IMR-90 (cell line): ENCODE results near the gene TM4SF4. TPM values are rescaled to one million over a fixed set of nuclear protein-coding genes. Genes with fewer than 3 reads are reported as not detected.

Experiments used
- ATAC-seq: fragments of 200-7000 bp; cut with Tn5 transposase; 2 replicates; pipeline ENCODE4 v1.9.1; 2020; ENCODE audit warnings: low read depth, mild to moderate bottlenecking, moderate library complexity
- BruUV-seq: library from RNA; stranded (reverse); fragments of 400-500 nt; replicated peaks from 2 replicates; lab custom pipeline; 2021; lab: Mats Ljungman, UMichigan
- CTCF ChIA-PET: fragments of 300-600 bp; formaldehyde crosslinking; extraction: SDS; loops from one replicate; lab custom pipeline; 2021; ENCODE audit warnings: antibody characterized with exemption; lab: Yijun Ruan, JAX
- POLR2A ChIA-PET: fragments of 300-600 bp; sonication (Branson Sonifier 250); formaldehyde crosslinking; loops from one replicate; lab custom pipeline; 2022; ENCODE audit warnings: antibody characterized with exemption; ENCODE audit not compliant: unreplicated experiment; lab: Charles Lee
- DNase-seq: peaks from one replicate; pipeline ENCODE4 v3.0.0; 2013
- H2AFZ ChIP-seq: replicated peaks from 2 replicates; pipeline ENCODE3; 2013; ENCODE audit warnings: low read length, mild to moderate bottlenecking; ENCODE audit not compliant: poor library complexity
- H2AK5ac ChIP-seq: 2 replicates; pipeline ENCODE4 v1.6.1; 2013; ENCODE audit warnings: low read depth, low read length, inconsistent platforms
- H2AK9ac ChIP-seq: replicated peaks from 2 replicates; pipeline ENCODE3; 2013; ENCODE audit warnings: mild to moderate bottlenecking, low read depth, low read length, moderate library complexity; ENCODE audit not compliant: poor library complexity
- H2BK120ac ChIP-seq: 2 replicates; pipeline ENCODE4 v1.6.1; 2013; ENCODE audit warnings: low read depth, low read length, inconsistent platforms
- H2BK15ac ChIP-seq: 3 replicates; pipeline ENCODE4 v1.6.1; 2013; ENCODE audit warnings: low read depth, low read length, inconsistent platforms
- H2BK20ac ChIP-seq: 2 replicates; pipeline ENCODE4 v1.6.1; 2013; ENCODE audit warnings: low read depth, mild to moderate bottlenecking, inconsistent platforms, low read length, moderate library complexity
- H2BK5ac ChIP-seq: 2 replicates; pipeline ENCODE4 v1.6.1; 2013; ENCODE audit warnings: mild to moderate bottlenecking, low read depth, low read length, inconsistent platforms; ENCODE audit not compliant: poor library complexity, severe bottlenecking
- H3K14ac ChIP-seq: replicated peaks from 2 replicates; pipeline ENCODE4 v1.6.1; 2013; ENCODE audit warnings: low read depth, low read length, inconsistent platforms
- H3K18ac ChIP-seq: 2 replicates; pipeline ENCODE4 v1.6.1; 2013; ENCODE audit warnings: low read depth, low read length, control low read depth
- H3K23ac ChIP-seq: 2 replicates; pipeline ENCODE4 v1.6.1; 2013; ENCODE audit warnings: low read depth, low read length, inconsistent platforms
- H3K27ac ChIP-seq: 2 replicates; pipeline ENCODE4 v1.5.1; 2013; ENCODE audit warnings: mild to moderate bottlenecking, control low read depth, low read length; ENCODE audit not compliant: insufficient read depth
- H3K27me3 ChIP-seq: 2 replicates; pipeline ENCODE4 v1.6.1; 2013; ENCODE audit warnings: low read length; ENCODE audit not compliant: control insufficient read depth, insufficient read depth
- H3K36me3 ChIP-seq: 2 replicates; pipeline ENCODE4 v1.6.1; 2013; ENCODE audit warnings: low read length, mixed read lengths; ENCODE audit not compliant: control insufficient read depth, insufficient read depth
- H3K4ac ChIP-seq: 2 replicates; pipeline ENCODE4 v1.6.1; 2013; ENCODE audit warnings: low read depth, low read length, inconsistent platforms
- H3K4me1 ChIP-seq: 2 replicates; pipeline ENCODE4 v1.6.1; 2013; ENCODE audit warnings: low read length, mixed read lengths; ENCODE audit not compliant: control insufficient read depth, insufficient read depth
- H3K4me2 ChIP-seq: 2 replicates; pipeline ENCODE4 v1.6.1; 2013; ENCODE audit warnings: low read depth, mild to moderate bottlenecking, control low read depth, low read length, moderate library complexity
- H3K4me3 ChIP-seq: 2 replicates; pipeline ENCODE4 v1.5.1; 2013; ENCODE audit warnings: low read depth, mild to moderate bottlenecking, control low read depth, low read length, moderate library complexity; ENCODE audit not compliant: insufficient read depth
- H3K56ac ChIP-seq: 2 replicates; pipeline ENCODE4 v1.6.1; 2013; ENCODE audit warnings: low read length, inconsistent platforms; ENCODE audit not compliant: insufficient read depth; ENCODE audit errors: extremely low read depth
- H3K79me1 ChIP-seq, 2 experiments: 2 replicates each; pipeline ENCODE4 v1.6.1; 2013; ENCODE audit warnings: low read length in 2 of 2, inconsistent platforms in 1 of 2, low read depth in 1 of 2
- H3K9ac ChIP-seq: 2 replicates; pipeline ENCODE4 v1.6.1; 2013; ENCODE audit warnings: low read depth, low read length, control low read depth
- H3K9me1 ChIP-seq: 2 replicates; pipeline ENCODE4 v1.6.1; 2013; ENCODE audit warnings: low read length, inconsistent platforms; ENCODE audit not compliant: insufficient read depth
- H3K9me3 ChIP-seq: 2 replicates; pipeline ENCODE4 v1.6.1; 2013; ENCODE audit warnings: low read length; ENCODE audit not compliant: control insufficient read depth, insufficient read depth
- H4K20me1 ChIP-seq: 2 replicates; pipeline ENCODE4 v1.6.1; 2013; ENCODE audit warnings: low read length, inconsistent platforms; ENCODE audit not compliant: insufficient read depth
- H4K5ac ChIP-seq: 2 replicates; pipeline ENCODE4 v1.6.1; 2013; ENCODE audit warnings: mild to moderate bottlenecking, low read depth, low read length, control low read depth
- H4K8ac ChIP-seq, 2 experiments: 2 replicates each; pipeline ENCODE4 v1.6.1; 2013; ENCODE audit warnings: low read depth in 2 of 2, low read length in 2 of 2, control low read depth in 1 of 2, inconsistent platforms in 1 of 2
- H4K91ac ChIP-seq: 2 replicates; pipeline ENCODE4 v1.6.1; 2013; ENCODE audit warnings: low read depth, low read length, inconsistent platforms; ENCODE audit not compliant: insufficient read depth
- BHLHE40 ChIP-seq: fragments of 150-350 bp; IDR thresholded peaks from 2 replicates; pipeline ENCODE4 v1.6.1; 2016; ENCODE audit warnings: mild to moderate bottlenecking, low read depth, low read length
- MAZ ChIP-seq: IDR thresholded peaks from 2 replicates; pipeline ENCODE4 v1.6.1; 2012; ENCODE audit warnings: low read depth, mild to moderate bottlenecking, low read length, improper control_type of control experiment, moderate library complexity, borderline replicate concordance
- POLR2A ChIP-seq: IDR thresholded peaks from 2 replicates; pipeline ENCODE4 v1.6.1; 2012; ENCODE audit warnings: mild to moderate bottlenecking, low read depth, low read length
- WGBS, 2 experiments: methylation state at CpG; one replicate each; pipeline versions ENCODE4 v1.1.5 to v1.1.7; 2013; ENCODE audit warnings: missing lambda C conversion rate in 2 of 2; ENCODE audit not compliant: insufficient read length in 1 of 2; ENCODE audit errors: extremely low coverage in 2 of 2; 5-methylcytosine and 5-hydroxymethylcytosine counted together
- dilution Hi-C: fragments of 300-500 bp; cut with HindIII; formaldehyde crosslinking; loops from one replicate; pipeline ENCODE4 v1.14.3; 2018; ENCODE audit warnings: low sequenced_read_pairs; ENCODE audit not compliant: unreplicated experiment
- in situ Hi-C: fragments of 300-500 bp; cut with MboI; formaldehyde crosslinking; loops from 3 replicates; pipeline ENCODE4 v1.14.3; 2019; ENCODE audit warnings: low sequenced_read_pairs, inconsistent platforms, mixed read lengths
- intact Hi-C: fragments of 100-400 bp; cut with micrococcal nuclease; formaldehyde crosslinking; loops from 2 replicates; pipeline ENCODE4 v1.10.0; 2022
- polyA plus RNA-seq, 3 experiments: library from polyadenylated mRNA; depleted of rRNA; stranded (reverse); fragments of >200 nt; gene quantifications; 2 replicates each; pipeline ENCODE4 v1.2.3, GENCODE V29; 2012; ENCODE audit warnings: low replicate concordance in 1 of 3
- total RNA-seq: library from RNA; depleted of rRNA; stranded (reverse); fragments of >200 nt; gene quantifications from 2 replicates; pipeline ENCODE4 v1.2.3, GENCODE V29; 2012

TM4SF4 gene
- total and polyA plus RNA-seq, 2 of the 4 experiments (the other 2 are of a cell fraction) = 0.60 to 1.6 TPM

GRCh38 chr3:149495581-149496125, 21.2 kb downstream of the TM4SF4 start:
- Histone ChIP-seq H2AFZ (no peak overlapping the region), H3K79me1 (no peaks in the 10 kb centered on the region), H3K27me3 (no peaks in the 10 kb centered on the region), H4K5ac (no peak overlapping the region), H4K91ac (no peak overlapping the region), H3K4me2 (no peak overlapping the region), H2BK120ac (no peak overlapping the region), H3K9me3 (no peaks in the 10 kb centered on the region), H2AK5ac (peak overlapping the region; percentile 71; the same call in 1 of the 2 replicates), H3K56ac (no peak overlapping the region), H3K18ac (no peak overlapping the region), H2BK15ac (peak overlapping the region; percentile 50; the same call in 1 of the 3 replicates), H3K23ac (no peak overlapping the region), H3K36me3 (no peaks in the 10 kb centered on the region), H3K4me1 (peaks cover 9% of the 10 kb centered on the region; the same call in 1 of the 2 replicates), H3K27ac (no peak overlapping the region), H2BK20ac (no peak overlapping the region), H2AK9ac (no peak overlapping the region), H3K9me1 (peaks cover 11% of the 10 kb centered on the region; the same call in 1 of the 2 replicates), H4K20me1 (no peaks in the 10 kb centered on the region; the same call in 1 of the 2 replicates), H3K14ac (no peak overlapping the region), H3K4me3 (no peak overlapping the region), H4K8ac (no peak overlapping the region), H3K4ac (no peak overlapping the region), H3K9ac (no peak overlapping the region), H2BK5ac (no peak overlapping the region)
- in situ Hi-C loops = no loop called here
- TF ChIP-seq MAZ (no peak), BHLHE40 (no peak), POLR2A (no peak)
- ATAC-seq (no peak), DNase-seq (no peak)
- ChIA-PET CTCF (interaction anchor here (1.0 to 2.0 kb wide), 2 partner anchors 10 to 369 kb away, joined by 3 to 4 read pairs; no protein-coding TSS in a partner anchor), POLR2A (no interaction called here)
- no TSS peak for BruUV-seq
- intact Hi-C loops = no loop called here
- dilution Hi-C loops = no loop called here
- 96% methylated on average over 4 of the region's 6 CpGs; no CpG with 5 or more reads in 1 of the 2 experiments for WGBS, 2 experiments
